K562 (cell line): Measurements from ENCODE around the gene MCAT. TPM values are rescaled to one million over a fixed set of nuclear protein-coding genes. Genes with fewer than 3 reads are reported as not detected.

Experiments
- ARID4B ChIP-seq: sonication (generic); formaldehyde crosslinking; IDR thresholded peaks from 2 replicates; pipeline ENCODE4 v1.8.0; 2022; ENCODE audit warnings: mild to moderate bottlenecking, missing genetic modification reagents
- ATF7 ChIP-seq: fragments of 450-650 bp; IDR thresholded peaks from 2 replicates; pipeline ENCODE4 v1.7.1; 2014; ENCODE audit warnings: mild to moderate bottlenecking, moderate library complexity
- CBFA2T3 ChIP-seq: fragments of 450-650 bp; IDR thresholded peaks from 2 replicates; pipeline ENCODE4 v1.6.1; 2017
- GMEB1 ChIP-seq: fragments of 250-450 bp; sonication (Bioruptor Pico); IDR thresholded peaks from 2 replicates; pipeline ENCODE4 v1.4.0; 2020; ENCODE audit warnings: mild to moderate bottlenecking
- KAT2B ChIP-seq: IDR thresholded peaks from one replicate; pipeline ENCODE4 v1.6.1; 2012; ENCODE audit warnings: low read depth, mild to moderate bottlenecking, control low read depth, inconsistent platforms, low read length, moderate library complexity
- NKRF ChIP-seq: fragments of 450-650 bp; IDR thresholded peaks from 2 replicates; pipeline ENCODE4 v1.6.1; 2016; ENCODE audit warnings: borderline replicate concordance
- NR4A1 ChIP-seq, 2 experiments: fragments of 250-450 bp in 1 of 2; fragments of 450-650 bp in 1 of 2; sonication (Bioruptor Pico) in 1 of 2; IDR thresholded peaks; 2 replicates each; pipeline versions ENCODE4 v1.4.0 to v1.6.1; 2016 to 2020; ENCODE audit warnings: mild to moderate bottlenecking in 2 of 2, missing compliant biosample characterization in 1 of 2, missing genetic modification characterization in 1 of 2, moderate library complexity in 1 of 2
- SIN3A ChIP-seq, 2 experiments: fragments of 150-350 bp in 1 of 2; IDR thresholded peaks; 2 replicates each; pipeline ENCODE4 v1.6.1; 2011 to 2016; ENCODE audit warnings: borderline replicate concordance in 2 of 2, low read depth in 2 of 2, low read length in 2 of 2, mild to moderate bottlenecking in 2 of 2, moderate library complexity in 2 of 2; ENCODE audit not compliant: control insufficient read depth in 1 of 2
- USF2 ChIP-seq: sonication (generic); formaldehyde crosslinking; IDR thresholded peaks from 2 replicates; pipeline ENCODE4 v1.5.0; 2020; ENCODE audit warnings: missing genetic modification reagents
- XRCC4 ChIP-seq: IDR thresholded peaks from one replicate; pipeline ENCODE4 v1.6.1; 2011; ENCODE audit not compliant: insufficient read depth, insufficient read length; ENCODE audit errors: extremely low read depth
- ZNF384 ChIP-seq: IDR thresholded peaks from 2 replicates; pipeline ENCODE4 v1.6.1; 2012; ENCODE audit warnings: low read depth, low read length, improper control_type of control experiment
- polyA plus RNA-seq, 8 experiments: library from polyadenylated mRNA; depleted of rRNA in 4 of 8; stranded (reverse) in 5 of 8; unstranded in 3 of 8; fragments of >200 nt; fragmentation: Nextera tagmentation in 2 of 8; fragmentation: Illumina TruSeq in 1 of 8; extraction: Ambion mirVana in 2 of 8; extraction: Trizol in 1 of 8; gene quantifications; 2 replicates each; pipeline versions ENCODE4 v1.2.1 to v1.2.3, GENCODE V29; 2011 to 2014; ENCODE audit warnings: inconsistent platforms in 1 of 8, missing spikeins in 1 of 8
- total RNA-seq, 7 experiments: library from RNA; depleted of rRNA in 6 of 7; stranded (reverse); fragments of >200 nt in 6 of 7; fragmentation: Illumina TruSeq in 2 of 7; extraction: Trizol in 2 of 7; gene quantifications; 2 replicates each; pipeline versions ENCODE4 v1.2.1 to v1.2.3, GENCODE V29; 2011 to 2021; ENCODE audit warnings: low replicate concordance in 1 of 7

The MCAT gene
- total and polyA plus RNA-seq, 9 of the 15 experiments (the other 6 are each of a cell fraction or from before 2014, with no cell fraction given) = 3.3 to 27.8 (median 13.9) TPM

- TF ChIP-seq ATF7 (peak; percentile 60), GMEB1 (peak; percentile 72), USF2 (CRISPR knock-in tag) (no peak), ARID4B (CRISPR knock-in tag) (peak; percentile 82), NR4A1 (CRISPR knock-in tag; IDR thresholded peaks at IDR 0.05) (no peak), NR4A1 (tag; IDR thresholded peaks at IDR 0.05) (no peak), NKRF (peak; percentile 84; the same call in 1 of the 2 replicates), ZNF384 (no peak), XRCC4 (no peak), KAT2B (no peak), SIN3A (IDR thresholded peaks at IDR 0.05; ENCODE audit: borderline replicate concordance in 2 of 2, control insufficient read depth in 1 of 2, low read depth in 2 of 2, low read length in 2 of 2) (peak; percentile 81 to 87; a peak in 3 of 4 replicates), CBFA2T3 (no peak)
- TF ChIP-seq, all 486 proteins: peak for 64
These were observed 54.0 kb downstream of the MCAT start, which contains the start of gene TTLL1 (continued) for GRCh38 chr22:43088984-43089717.
